K562 (cell line): ENCODE measurements around the gene KDM2B. TPM values are rescaled to one million over a fixed set of nuclear protein-coding genes. Genes with fewer than 3 reads are reported as not detected.

Experiments
- ATAC-seq: fragments of 200-7000 bp; cut with Tn5 transposase; 3 replicates; pipeline ENCODE4 v1.9.1; 2020; ENCODE audit warnings: moderate library complexity
- BruUV-seq: library from RNA; stranded (reverse); fragments of 400-500 nt; replicated peaks from 2 replicates; lab custom pipeline; 2021; lab: Mats Ljungman, UMichigan
- CTCF ChIA-PET: fragments of 300-600 bp; formaldehyde crosslinking; extraction: SDS; loops from one replicate; lab custom pipeline; 2021; ENCODE audit warnings: low intra/inter-chr PET ratio; lab: Yijun Ruan, JAX
- POLR2A ChIA-PET: fragments of 300-600, 350-650 bp; sonication (Branson Sonifier 250); formaldehyde crosslinking; extraction: SDS; loops from one replicate; lab custom pipeline; 2021; ENCODE audit warnings: antibody characterized with exemption, inconsistent platforms; lab: Yijun Ruan, JAX
- DNase-seq, 4 experiments: peaks; one replicate each; pipeline versions ENCODE4 v3.0.0 to v3.0.0-alpha.2; 2011 to 2018; ENCODE audit warnings: low spot score in 3 of 4, mixed read lengths in 3 of 4; ENCODE audit errors: extremely low read depth in 1 of 4
- FAIRE-seq: peaks from 2 replicates; lab custom pipeline; 2011; peaks lifted over from hg19 to GRCh38; lab: Jason Lieb, UNC
- H2AFZ ChIP-seq: 2 replicates; pipeline ENCODE4 v1.6.0; 2011; ENCODE audit warnings: low read depth, low read length, control low read depth, inconsistent platforms
- H3K27ac ChIP-seq: fragments of 200-600 bp; 3 replicates; pipeline ENCODE4 v1.8.0; 2011; ENCODE audit warnings: low read depth, mild to moderate bottlenecking, control low read depth, inconsistent platforms, low read length, moderate library complexity, mixed read lengths; ENCODE audit errors: extremely low read depth
- H3K27me3 ChIP-seq, 2 experiments: fragments of 300-600 bp in 1 of 2; 2 replicates in 1 of 2; 3 replicates in 1 of 2; pipeline versions ENCODE4 v1.6.0 to v1.8.0; 2011; ENCODE audit warnings: inconsistent platforms in 2 of 2, low read length in 2 of 2, mild to moderate bottlenecking in 1 of 2, mixed read lengths in 1 of 2, moderate library complexity in 1 of 2; ENCODE audit not compliant: control insufficient read depth in 2 of 2, insufficient read depth in 2 of 2
- H3K36me3 ChIP-seq: fragments of 300-600 bp; 3 replicates; pipeline ENCODE4 v1.8.0; 2011; ENCODE audit warnings: mild to moderate bottlenecking, low read length, inconsistent platforms; ENCODE audit not compliant: control insufficient read depth, insufficient read depth
- H3K4me1 ChIP-seq, 2 experiments: fragments of 200-600 bp in 1 of 2; replicated peaks in 1 of 2; 2 replicates in 1 of 2; 3 replicates in 1 of 2; pipeline versions ENCODE4 v1.5.1 to v1.8.0; 2011; ENCODE audit warnings: inconsistent platforms in 2 of 2, low read length in 2 of 2, mild to moderate bottlenecking in 1 of 2, mixed read lengths in 1 of 2, moderate library complexity in 1 of 2; ENCODE audit not compliant: control insufficient read depth in 2 of 2, insufficient read depth in 2 of 2
- H3K4me2 ChIP-seq: 2 replicates; pipeline ENCODE4 v1.6.1; 2011; ENCODE audit warnings: low read length, control low read depth, inconsistent platforms, mixed read lengths; ENCODE audit not compliant: insufficient read depth
- H3K4me3 ChIP-seq: fragments of 200-600 bp; sonication (generic), shearing (Covaris generic); 2 replicates; pipeline ENCODE4 v1.5.1; 2016; ENCODE audit warnings: control low read depth, inconsistent platforms
- H3K79me2 ChIP-seq: fragments of 200-600 bp; 3 replicates; pipeline ENCODE4 v1.8.0; 2011; ENCODE audit warnings: low read length, inconsistent platforms; ENCODE audit not compliant: control insufficient read depth, insufficient read depth
- H3K9ac ChIP-seq, 2 experiments: 2 replicates each; pipeline versions ENCODE4 v1.6.0 to v1.6.1; 2011; ENCODE audit warnings: low read depth in 2 of 2, low read length in 2 of 2, control low read depth in 1 of 2, inconsistent platforms in 1 of 2, mild to moderate bottlenecking in 1 of 2, mixed read lengths in 1 of 2; ENCODE audit not compliant: insufficient read depth in 1 of 2
- H3K9me1 ChIP-seq: one replicate; pipeline ENCODE4 v1.6.0; 2011; ENCODE audit warnings: inconsistent platforms, mild to moderate bottlenecking, low read length, moderate library complexity; ENCODE audit not compliant: control insufficient read depth, insufficient read depth
- H3K9me3 ChIP-seq: replicated peaks from 2 replicates; pipeline ENCODE4 v1.5.1; 2011; ENCODE audit warnings: low read depth, low read length, inconsistent platforms; ENCODE audit not compliant: control insufficient read depth, insufficient read depth
- H4K20me1 ChIP-seq: replicated peaks from 2 replicates; pipeline ENCODE4 v1.6.1; 2011; ENCODE audit warnings: low read length, inconsistent platforms, mixed read lengths; ENCODE audit not compliant: control insufficient read depth, insufficient read depth
- BRF1 ChIP-seq: IDR thresholded peaks from 3 replicates; pipeline ENCODE4 v1.6.1; 2011; ENCODE audit warnings: borderline replicate concordance, mild to moderate bottlenecking; ENCODE audit not compliant: insufficient read length; ENCODE audit errors: extremely low read depth
- MCM3 ChIP-seq: fragments of 450-650 bp; IDR thresholded peaks from 2 replicates; pipeline ENCODE4 v1.6.1; 2016
- NR2C1 ChIP-seq, 2 experiments: fragments of 450-650 bp; IDR thresholded peaks; 2 replicates each; pipeline ENCODE4 v1.6.1; 2017; ENCODE audit warnings: mild to moderate bottlenecking in 2 of 2, antibody characterized with exemption in 1 of 2, inconsistent platforms in 1 of 2, missing compliant biosample characterization in 1 of 2, missing genetic modification characterization in 1 of 2
- NR2F6 ChIP-seq: fragments of 450-650 bp; formaldehyde crosslinking; IDR thresholded peaks from 2 replicates; pipeline ENCODE4 v1.4.0; 2020; ENCODE audit warnings: mild to moderate bottlenecking
- NR3C1 ChIP-seq: sonication (generic); formaldehyde crosslinking; IDR thresholded peaks from 2 replicates; pipeline ENCODE4 v1.8.1; 2022; ENCODE audit warnings: missing genetic modification reagents
- TCF7 ChIP-seq: sonication (generic); IDR thresholded peaks from 2 replicates; pipeline ENCODE4 v1.6.1; 2016; ENCODE audit warnings: antibody characterized with exemption, borderline replicate concordance
- TEAD1 ChIP-seq, 2 experiments: fragments of 450-650 bp in 1 of 2; sonication (generic) in 1 of 2; formaldehyde crosslinking; IDR thresholded peaks; 2 replicates each; pipeline versions ENCODE4 v1.4.0 to v1.8.0; 2020 to 2022; ENCODE audit warnings: mild to moderate bottlenecking in 2 of 2, missing genetic modification reagents in 1 of 2
- TFAP4 ChIP-seq: sonication (generic); formaldehyde crosslinking; IDR thresholded peaks from 2 replicates; pipeline ENCODE4 v1.8.0; 2022; ENCODE audit warnings: missing genetic modification reagents, mild to moderate bottlenecking, moderate library complexity, borderline replicate concordance
- TOE1 ChIP-seq, 2 experiments: fragments of 450-650 bp in 1 of 2; sonication (generic) in 1 of 2; formaldehyde crosslinking in 1 of 2; IDR thresholded peaks; 2 replicates each; pipeline versions ENCODE4 v1.7.1 to v1.8.0; 2016 to 2022; ENCODE audit warnings: borderline replicate concordance in 2 of 2, mild to moderate bottlenecking in 2 of 2, antibody characterized with exemption in 1 of 2, inconsistent platforms in 1 of 2, low read depth in 1 of 2, missing genetic modification reagents in 1 of 2, moderate library complexity in 1 of 2
- ZNF124 ChIP-seq: sonication (generic); formaldehyde crosslinking; IDR thresholded peaks from 2 replicates; pipeline ENCODE4 v1.8.1; 2022; ENCODE audit warnings: missing genetic modification reagents
- ZNF3 ChIP-seq: fragments of 250-450 bp; sonication (Bioruptor Pico); IDR thresholded peaks from 2 replicates; pipeline ENCODE4 v1.5.0; 2021; ENCODE audit warnings: mild to moderate bottlenecking, moderate library complexity
- ZNF551 ChIP-seq: fragments of 250-450 bp; sonication (Bioruptor Pico); IDR thresholded peaks from 2 replicates; pipeline ENCODE4 v1.5.0; 2021; ENCODE audit warnings: mild to moderate bottlenecking, moderate library complexity
- ZNF583 ChIP-seq: fragments of 250-450 bp; sonication (Bioruptor Pico); IDR thresholded peaks from 2 replicates; pipeline ENCODE4 v1.4.0; 2020
- ZNF695 ChIP-seq: fragments of 450-650 bp; formaldehyde crosslinking; IDR thresholded peaks from 2 replicates; pipeline ENCODE4 v1.4.0; 2020; ENCODE audit warnings: mild to moderate bottlenecking, moderate library complexity
- ZNF780A ChIP-seq: fragments of 250-450 bp; sonication (Bioruptor Pico); IDR thresholded peaks from 2 replicates; pipeline ENCODE4 v1.5.0; 2021; ENCODE audit warnings: mild to moderate bottlenecking
- WGBS: fragments of 100-300 bp; shearing (Covaris generic); methylation state at CpG from one replicate; pipeline ENCODE4 v1.1.6; 2016; ENCODE audit warnings: low coverage, mixed read lengths; ENCODE audit not compliant: insufficient coverage; ENCODE audit errors: missing lambda C conversion rate; 5-methylcytosine and 5-hydroxymethylcytosine counted together
- in situ Hi-C: fragments of 300-500 bp; cut with MboI; formaldehyde crosslinking; loops from 4 replicates; pipeline ENCODE4 v1.15.0; 2018; ENCODE audit warnings: inconsistent platforms, mixed read lengths
- intact Hi-C: fragments of 100-400 bp; cut with micrococcal nuclease; formaldehyde crosslinking; loops from 2 replicates; pipeline ENCODE4 v1.14.2; 2022
- polyA plus RNA-seq, 8 experiments: library from polyadenylated mRNA; depleted of rRNA in 4 of 8; stranded (reverse) in 5 of 8; unstranded in 3 of 8; fragments of >200 nt; fragmentation: Nextera tagmentation in 2 of 8; fragmentation: Illumina TruSeq in 1 of 8; extraction: Ambion mirVana in 2 of 8; extraction: Trizol in 1 of 8; gene quantifications; 2 replicates each; pipeline versions ENCODE4 v1.2.1 to v1.2.3, GENCODE V29; 2011 to 2014; ENCODE audit warnings: inconsistent platforms in 1 of 8, missing spikeins in 1 of 8
- total RNA-seq, 7 experiments: library from RNA; depleted of rRNA in 6 of 7; stranded (reverse); fragments of >200 nt in 6 of 7; fragmentation: Illumina TruSeq in 2 of 7; extraction: Trizol in 2 of 7; gene quantifications; 2 replicates each; pipeline versions ENCODE4 v1.2.1 to v1.2.3, GENCODE V29; 2011 to 2021; ENCODE audit warnings: low replicate concordance in 1 of 7
- TF ChIP-seq, protein P1 (sequence below): fragments of 250-450 bp; sonication (Bioruptor Pico); IDR thresholded peaks from 2 replicates; pipeline ENCODE4 v1.5.0; 2020; ENCODE audit warnings: mild to moderate bottlenecking, borderline replicate concordance
- TF ChIP-seq, protein P2 (sequence below): fragments of 250-450 bp; sonication (Bioruptor Pico); IDR thresholded peaks from 2 replicates; pipeline ENCODE4 v1.5.1; 2021; ENCODE audit warnings: mild to moderate bottlenecking

Gene KDM2B
- total and polyA plus RNA-seq, 9 of the 15 experiments (the other 6 are each of a cell fraction or from before 2014, with no cell fraction given), result 7.4 to 50.5 (median 22.5) TPM

- TF ChIP-seq, protein P1, sequence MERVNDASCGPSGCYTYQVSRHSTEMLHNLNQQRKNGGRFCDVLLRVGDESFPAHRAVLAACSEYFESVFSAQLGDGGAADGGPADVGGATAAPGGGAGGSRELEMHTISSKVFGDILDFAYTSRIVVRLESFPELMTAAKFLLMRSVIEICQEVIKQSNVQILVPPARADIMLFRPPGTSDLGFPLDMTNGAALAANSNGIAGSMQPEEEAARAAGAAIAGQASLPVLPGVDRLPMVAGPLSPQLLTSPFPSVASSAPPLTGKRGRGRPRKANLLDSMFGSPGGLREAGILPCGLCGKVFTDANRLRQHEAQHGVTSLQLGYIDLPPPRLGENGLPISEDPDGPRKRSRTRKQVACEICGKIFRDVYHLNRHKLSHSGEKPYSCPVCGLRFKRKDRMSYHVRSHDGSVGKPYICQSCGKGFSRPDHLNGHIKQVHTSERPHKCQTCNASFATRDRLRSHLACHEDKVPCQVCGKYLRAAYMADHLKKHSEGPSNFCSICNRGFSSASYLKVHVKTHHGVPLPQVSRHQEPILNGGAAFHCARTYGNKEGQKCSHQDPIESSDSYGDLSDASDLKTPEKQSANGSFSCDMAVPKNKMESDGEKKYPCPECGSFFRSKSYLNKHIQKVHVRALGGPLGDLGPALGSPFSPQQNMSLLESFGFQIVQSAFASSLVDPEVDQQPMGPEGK (CRISPR knock-in tag), result no peak
- TF ChIP-seq NR2F6 (CRISPR knock-in tag) (no peak), ZNF780A (CRISPR knock-in tag) (no peak), NR3C1 (CRISPR knock-in tag) (no peak), TCF7 (no peak)
Observed at GRCh38 chr12:121550974-121551634, 29.7 kb downstream of the KDM2B start (continued).

DNA sequence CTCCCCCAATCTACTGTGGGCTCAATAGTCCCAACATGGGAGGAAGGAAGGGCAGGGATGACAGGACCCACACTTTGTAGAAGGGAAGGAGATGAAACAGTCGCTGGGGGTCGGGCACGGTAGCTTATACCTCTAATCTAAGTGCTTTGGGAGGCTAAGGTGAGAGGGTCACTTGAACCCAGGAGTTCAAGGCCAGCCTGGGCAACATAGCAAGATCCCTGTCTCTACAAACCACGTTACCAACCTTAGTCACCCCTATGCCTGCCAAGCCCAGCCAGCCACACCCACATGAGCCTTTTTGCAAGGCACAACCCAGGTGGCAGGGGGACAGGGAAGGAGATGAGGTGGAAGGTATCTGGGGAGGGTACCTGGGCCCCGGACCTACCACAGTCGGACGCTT, 31.7 kb downstream of the KDM2B start:
- intact Hi-C loops, result no loop called here
- Histone ChIP-seq H4K20me1 (no peaks in the 10 kb centered on the region), H3K4me2 (no peak overlapping the region), H2AFZ (no peak overlapping the region), H3K9me1 (no peaks in the 10 kb centered on the region), H3K27me3 (no peaks in the 10 kb centered on the region), H3K4me1 (peaks cover 0 to 7% of the 10 kb centered on the region in 2 experiments; a peak in 1 of 5 replicates), H3K9me3 (no peaks in the 10 kb centered on the region), H3K36me3 (peaks cover 11% of the 10 kb centered on the region; the same call in 1 of the 3 replicates), H3K4me3 (no peak overlapping the region), H3K9ac (peak overlapping the region in 1 of 2 experiments; percentile 60; a peak in 1 of 4 replicates), H3K79me2 (no peaks in the 10 kb centered on the region), H3K27ac (no peak overlapping the region)
- no peak for DNase-seq
- in situ Hi-C loops, result no loop called here
- no peak for FAIRE-seq
- ChIA-PET CTCF (no interaction called here), POLR2A (interaction anchor here (0.8 to 1.2 kb wide), 3 partner anchors 10 to 21 kb away, joined by 3 to 5 read pairs (median 3); no protein-coding TSS in a partner anchor)
- WGBS, result 82% methylated on average over 6 of the region's 7 CpGs
- no peak for ATAC-seq
- no TSS peak for BruUV-seq
- TF ChIP-seq ZNF583 (CRISPR knock-in tag) (no peak), NR2C1 (IDR thresholded peaks at IDR 0.05) (no peak), NR2C1 (tag; IDR thresholded peaks at IDR 0.05) (no peak), TOE1 (IDR thresholded peaks at IDR 0.05; ENCODE audit: borderline replicate concordance) (no peak), TOE1 (CRISPR knock-in tag; IDR thresholded peaks at IDR 0.05; ENCODE audit: borderline replicate concordance, low read depth) (no peak), BRF1 (no peak), TFAP4 (CRISPR knock-in tag) (no peak), ZNF695 (CRISPR knock-in tag) (no peak), TEAD1 (CRISPR knock-in tag; IDR thresholded peaks at IDR 0.05) (no peak), ZNF124 (CRISPR knock-in tag) (no peak), ZNF551 (no peak), ZNF3 (CRISPR knock-in tag) (no peak), MCM3 (no peak)
- TF ChIP-seq, protein P2, sequence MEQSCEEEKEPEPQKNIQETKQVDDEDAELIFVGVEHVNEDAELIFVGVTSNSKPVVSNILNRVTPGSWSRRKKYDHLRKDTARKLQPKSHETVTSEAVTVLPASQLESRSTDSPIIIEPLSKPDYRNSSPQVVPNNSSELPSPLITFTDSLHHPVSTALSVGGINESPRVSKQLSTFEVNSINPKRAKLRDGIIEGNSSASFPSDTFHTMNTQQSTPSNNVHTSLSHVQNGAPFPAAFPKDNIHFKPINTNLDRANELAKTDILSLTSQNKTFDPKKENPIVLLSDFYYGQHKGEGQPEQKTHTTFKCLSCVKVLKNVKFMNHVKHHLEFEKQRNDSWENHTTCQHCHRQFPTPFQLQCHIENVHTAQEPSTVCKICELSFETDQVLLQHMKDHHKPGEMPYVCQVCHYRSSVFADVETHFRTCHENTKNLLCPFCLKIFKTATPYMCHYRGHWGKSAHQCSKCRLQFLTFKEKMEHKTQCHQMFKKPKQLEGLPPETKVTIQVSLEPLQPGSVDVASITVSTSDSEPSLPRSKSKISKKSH (CRISPR knock-in tag), result no peak
